H1 (cell line): Measurements from ENCODE around the gene ELP4. TPM values are rescaled to one million over a fixed set of nuclear protein-coding genes. Genes with fewer than 3 reads are reported as not detected.

Source experiments
- CTCF ChIA-PET: fragments of 300-600 bp; sonication (Branson Sonifier 250); formaldehyde crosslinking; loops from one replicate; lab custom pipeline; 2021; ENCODE audit not compliant: partially characterized antibody; lab: Charles Lee
- POLR2A ChIA-PET: fragments of 300-600 bp; sonication (Branson Sonifier 250); formaldehyde crosslinking; loops from one replicate; lab custom pipeline; 2021; ENCODE audit warnings: inconsistent platforms; ENCODE audit not compliant: partially characterized antibody; lab: Charles Lee
- DNase-seq, 2 experiments: peaks; one replicate each; pipeline versions ENCODE4 v3.0.0 to v3.0.0-alpha.2; 2010 to 2022; ENCODE audit warnings: low spot score in 2 of 2, low read depth in 1 of 2, mixed read lengths in 1 of 2
- FAIRE-seq: peaks from 2 replicates; lab custom pipeline; 2011; peaks lifted over from hg19 to GRCh38; lab: Jason Lieb, UNC
- H2AFZ ChIP-seq: 2 replicates; pipeline ENCODE4 v1.8.1; 2012; ENCODE audit warnings: low read length, inconsistent platforms
- H2AK5ac ChIP-seq: 2 replicates; pipeline ENCODE4 v1.6.1; 2013; ENCODE audit warnings: low read depth, low read length
- H2BK120ac ChIP-seq: replicated peaks from 2 replicates; pipeline ENCODE3; 2013; ENCODE audit warnings: low read depth, low read length, inconsistent platforms
- H2BK12ac ChIP-seq: 2 replicates; pipeline ENCODE4 v1.6.1; 2013; ENCODE audit warnings: low read depth, low read length
- H2BK15ac ChIP-seq: 2 replicates; pipeline ENCODE4 v1.6.1; 2013; ENCODE audit warnings: low read length
- H2BK20ac ChIP-seq: 2 replicates; pipeline ENCODE4 v1.6.1; 2013; ENCODE audit warnings: low read length
- H2BK5ac ChIP-seq: 2 replicates; pipeline ENCODE4 v1.6.1; 2013; ENCODE audit warnings: low read depth, low read length
- H3K14ac ChIP-seq: 2 replicates; pipeline ENCODE4 v1.6.1; 2013; ENCODE audit warnings: inconsistent platforms; ENCODE audit not compliant: insufficient read length
- H3K18ac ChIP-seq: 2 replicates; pipeline ENCODE4 v1.6.1; 2013; ENCODE audit warnings: low read length; ENCODE audit errors: extremely low read depth
- H3K23ac ChIP-seq: 2 replicates; pipeline ENCODE4 v1.6.1; 2013; ENCODE audit warnings: inconsistent platforms; ENCODE audit not compliant: insufficient read length
- H3K23me2 ChIP-seq: 2 replicates; pipeline ENCODE4 v1.6.1; 2013; ENCODE audit warnings: low read depth, low read length
- H3K27ac ChIP-seq: 2 replicates; pipeline ENCODE4 v1.6.1; 2011; ENCODE audit warnings: low read depth, low read length, inconsistent platforms
- H3K27me3 ChIP-seq, 4 experiments: replicated peaks in 1 of 4; 1 replicate in 1 of 4; 2 replicates in 3 of 4; pipeline versions ENCODE4 v1.6.1 to v1.8.1; 2011 to 2013; ENCODE audit warnings: low read length in 3 of 4, mild to moderate bottlenecking in 3 of 4, inconsistent platforms in 2 of 4, mixed read lengths in 2 of 4, moderate library complexity in 1 of 4; ENCODE audit not compliant: control insufficient read depth in 3 of 4, insufficient read depth in 3 of 4; ENCODE audit errors: extremely low read depth in 1 of 4
- H3K36me3 ChIP-seq, 4 experiments: 2 replicates each; pipeline versions ENCODE4 v1.6.1 to v1.8.1; 2011 to 2013; ENCODE audit warnings: mild to moderate bottlenecking in 4 of 4, low read length in 3 of 4, moderate library complexity in 2 of 4, control low read depth in 1 of 4, inconsistent platforms in 1 of 4; ENCODE audit not compliant: insufficient read depth in 4 of 4, control insufficient read depth in 2 of 4
- H3K4ac ChIP-seq: replicated peaks from 2 replicates; pipeline ENCODE3; 2013; ENCODE audit warnings: low read length, low read depth, mixed read lengths, inconsistent platforms; ENCODE audit not compliant: insufficient read length
- H3K4me1 ChIP-seq, 4 experiments: replicated peaks in 1 of 4; 1 replicate in 1 of 4; 2 replicates in 3 of 4; pipeline versions ENCODE4 v1.6.1 to v1.8.1; 2011 to 2013; ENCODE audit warnings: low read length in 3 of 4, inconsistent platforms in 2 of 4, mixed read lengths in 1 of 4; ENCODE audit not compliant: insufficient read depth in 4 of 4, control insufficient read depth in 3 of 4
- H3K4me2 ChIP-seq, 2 experiments: 2 replicates each; pipeline versions ENCODE4 v1.6.1 to v1.8.1; 2011 to 2013; ENCODE audit warnings: low read depth in 2 of 2, low read length in 2 of 2, control low read depth in 1 of 2, inconsistent platforms in 1 of 2, mild to moderate bottlenecking in 1 of 2; ENCODE audit not compliant: insufficient read depth in 1 of 2
- H3K4me3 ChIP-seq, 4 experiments: fragments of 200-600, 300-600 bp in 1 of 4; sonication (generic), shearing (Covaris generic), sonication (Bioruptor Twin) in 1 of 4; 2 replicates each; pipeline versions ENCODE4 v1.5.1 to v1.8.1; 2011 to 2016; ENCODE audit warnings: low read length in 4 of 4, low read depth in 3 of 4, control low read depth in 2 of 4, inconsistent platforms in 2 of 4, mild to moderate bottlenecking in 2 of 4, mixed read lengths in 1 of 4, moderate library complexity in 1 of 4; ENCODE audit not compliant: insufficient read depth in 2 of 4; ENCODE audit errors: extremely low read depth in 1 of 4
- H3K56ac ChIP-seq: replicated peaks from 2 replicates; pipeline ENCODE3; 2013; ENCODE audit warnings: low read depth, mild to moderate bottlenecking, mixed read lengths, low read length, inconsistent platforms; ENCODE audit not compliant: insufficient read length
- H3K79me1 ChIP-seq: 2 replicates; pipeline ENCODE4 v1.6.1; 2013; ENCODE audit warnings: low read depth, low read length, control low read depth
- H3K79me2 ChIP-seq, 2 experiments: 2 replicates each; pipeline versions ENCODE4 v1.6.1 to v1.8.1; 2012 to 2013; ENCODE audit warnings: low read length in 2 of 2, mild to moderate bottlenecking in 2 of 2, inconsistent platforms in 1 of 2; ENCODE audit not compliant: insufficient read depth in 2 of 2, control insufficient read depth in 1 of 2
- H3K9ac ChIP-seq, 4 experiments: replicated peaks in 1 of 4; 1 replicate in 1 of 4; 2 replicates in 3 of 4; pipeline versions ENCODE4 v1.6.1 to v1.8.1; 2011 to 2013; ENCODE audit warnings: low read depth in 3 of 4, low read length in 3 of 4, control low read depth in 2 of 4, mild to moderate bottlenecking in 2 of 4, moderate library complexity in 2 of 4, inconsistent platforms in 1 of 4; ENCODE audit errors: extremely low read depth in 1 of 4
- H3K9me3 ChIP-seq, 2 experiments: 2 replicates each; pipeline versions ENCODE4 v1.6.1 to v1.8.1; 2012 to 2013; ENCODE audit warnings: mild to moderate bottlenecking in 2 of 2, moderate library complexity in 2 of 2, control low read depth in 1 of 2, inconsistent platforms in 1 of 2, low read depth in 1 of 2, low read length in 1 of 2, mixed read lengths in 1 of 2; ENCODE audit not compliant: insufficient read depth in 2 of 2
- H4K20me1 ChIP-seq, 2 experiments: replicated peaks in 1 of 2; 2 replicates each; pipeline versions ENCODE3 to v1.8.1; 2011 to 2013; ENCODE audit warnings: inconsistent platforms in 2 of 2, low read length in 2 of 2, mild to moderate bottlenecking in 1 of 2; ENCODE audit not compliant: insufficient read depth in 2 of 2, control insufficient read depth in 1 of 2
- H4K5ac ChIP-seq: 2 replicates; pipeline ENCODE4 v1.6.1; 2013; ENCODE audit warnings: low read length, low read depth, mixed read lengths, inconsistent platforms; ENCODE audit not compliant: insufficient read length
- H4K8ac ChIP-seq: 2 replicates; pipeline ENCODE4 v1.8.0; 2013; ENCODE audit warnings: mild to moderate bottlenecking, moderate library complexity, low read length, inconsistent platforms; ENCODE audit not compliant: insufficient read depth; ENCODE audit errors: extremely low read depth
- H4K91ac ChIP-seq: replicated peaks from 2 replicates; pipeline ENCODE3; 2013; ENCODE audit warnings: low read length, mixed read lengths, inconsistent platforms; ENCODE audit not compliant: insufficient read length
- NANOG ChIP-seq: IDR thresholded peaks from 2 replicates; pipeline ENCODE4 v1.6.1; 2011; ENCODE audit warnings: low read length, low read depth, mild to moderate bottlenecking, inconsistent platforms; ENCODE audit not compliant: insufficient read depth, poor library complexity, severe bottlenecking
- WGBS, 2 experiments: shearing (Covaris generic) in 1 of 2; methylation state at CpG; one replicate each; pipeline versions ENCODE4 v1.1.6 to v1.1.7; 2013 to 2015; ENCODE audit warnings: low lambda C conversion rate in 2 of 2, mixed read lengths in 2 of 2, inconsistent platforms in 1 of 2, low coverage in 1 of 2, missing lambda C conversion rate in 1 of 2; ENCODE audit not compliant: insufficient replicate concordance in 2 of 2, insufficient coverage in 1 of 2, insufficient read length in 1 of 2; ENCODE audit errors: extremely low coverage in 1 of 2, missing lambda C conversion rate in 1 of 2; 5-methylcytosine and 5-hydroxymethylcytosine counted together
- polyA plus RNA-seq, 7 experiments: library from polyadenylated mRNA; depleted of rRNA in 3 of 7; stranded (reverse) in 5 of 7; unstranded in 2 of 7; fragments of >200 nt in 5 of 7; fragments of 200-250 nt in 2 of 7; gene quantifications; 1 replicate in 5 of 7; 2 replicates in 1 of 7; 4 replicates in 1 of 7; pipeline versions ENCODE4 v1.2.1 to v1.2.3, GENCODE V29; 2011 to 2013; ENCODE audit warnings: missing spikeins in 2 of 7, mixed read lengths in 2 of 7
- total RNA-seq: library from RNA; stranded (reverse); fragmentation: NEBNext Ultra II Directional; extraction: Animal tissue kit (Norgen Biotek cat#: 25700); gene quantifications from 2 replicates; pipeline ENCODE4 v1.2.1, GENCODE V29; 2021

ELP4 gene
- total and polyA plus RNA-seq, 2 of the 8 experiments (the other 6 are each of a cell fraction or from before 2014, with no cell fraction given), result 14.0 to 18.6 TPM

GRCh38 chr11:31649129-31649966, 139.8 kb downstream of the ELP4 start:
- no peak overlapping the region for H4K8ac ChIP-seq
- H3K27ac ChIP-seq, result no peak overlapping the region
- H3K23me2 ChIP-seq, result no peaks in the 10 kb centered on the region
- H2BK5ac ChIP-seq, result no peak overlapping the region
- no peak overlapping the region for H3K14ac ChIP-seq
- H3K23ac ChIP-seq, result no peak overlapping the region
- DNase-seq (no peak), FAIRE-seq (no peak)
- no peak overlapping the region for H2AK5ac ChIP-seq
- H2BK120ac ChIP-seq, result no peak overlapping the region
- TF ChIP-seq NANOG, result no peak
- H2BK20ac ChIP-seq, result no peak overlapping the region
- peaks cover 0 to 2% (median 0%) of the 10 kb centered on the region in 4 experiments; a peak in 1 of 7 replicates for H3K27me3 ChIP-seq
- peaks cover 0 to 7% (median 1%) of the 10 kb centered on the region in 4 experiments; a peak in 2 of 7 replicates for H3K4me1 ChIP-seq
- no peak overlapping the region for H4K5ac ChIP-seq
- H3K36me3 ChIP-seq, result no peaks in the 10 kb centered on the region
- H4K20me1 ChIP-seq, result no peaks in the 10 kb centered on the region
- no peak overlapping the region for H2BK12ac ChIP-seq
- H2BK15ac ChIP-seq, result no peak overlapping the region
- H3K9ac ChIP-seq, result no peak overlapping the region
- H3K4ac ChIP-seq, result no peak overlapping the region
- no peaks in the 10 kb centered on the region for H3K79me2 ChIP-seq
- H3K4me3 ChIP-seq, result no peak overlapping the region
- no peak overlapping the region for H3K4me2 ChIP-seq
- H4K91ac ChIP-seq, result no peak overlapping the region
- H3K79me1 ChIP-seq, result no peaks in the 10 kb centered on the region
- H3K18ac ChIP-seq, result no peak overlapping the region
- CTCF ChIA-PET, result interaction anchor here (0.7 to 3.6 kb wide), 6 partner anchors 8 to 309 kb away, joined by 3 to 19 read pairs (median 3); no protein-coding TSS in a partner anchor
- 90% methylated on average over 6 of the region's 6 CpGs; no CpG with 5 or more reads in 1 of the 2 experiments for WGBS, 2 experiments
- no peak overlapping the region for H3K56ac ChIP-seq
- POLR2A ChIA-PET, result no interaction called here
- no peak overlapping the region for H2AFZ ChIP-seq
- H3K9me3 ChIP-seq, result no peaks in the 10 kb centered on the region
